Pons (tissue), 1 donor: ENCODE results near the gene SAMHD1.
"Not testable (repeated sequence)": the region's sequence is repeated elsewhere in the genome, so short reads cannot be mapped to it uniquely, and the experiment has no call there.

Source experiments
- DNase-seq: peaks from one replicate; pipeline ENCODE4 v3.0.0-alpha.2; 2016; ENCODE audit warnings: low spot score

Gene SAMHD1

GRCh38 chr20:36916199-36916598 is 35.3 kb downstream of the SAMHD1 start:
- DNase-seq: no peak

DNA sequence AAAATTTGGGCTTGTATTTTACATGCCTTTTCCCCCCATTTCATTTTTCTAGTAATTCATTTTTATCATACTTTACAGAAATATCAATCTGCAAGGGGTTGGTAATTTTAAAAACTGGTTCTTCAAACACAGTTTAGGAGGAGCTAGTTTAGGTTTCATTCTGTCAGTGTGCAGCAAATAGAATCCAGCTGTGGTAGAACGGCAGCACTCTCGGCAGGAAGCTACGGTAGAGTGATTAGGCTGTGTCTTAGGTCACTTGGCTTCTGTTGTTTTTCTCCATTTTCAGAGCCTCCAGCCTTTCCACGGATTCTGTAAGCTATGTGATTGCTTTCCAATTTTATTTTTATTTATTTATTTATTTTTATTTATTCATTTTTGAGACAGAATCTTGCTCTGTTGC is 42.9 kb downstream of the SAMHD1 start:
- DNase-seq: no peak

DNA sequence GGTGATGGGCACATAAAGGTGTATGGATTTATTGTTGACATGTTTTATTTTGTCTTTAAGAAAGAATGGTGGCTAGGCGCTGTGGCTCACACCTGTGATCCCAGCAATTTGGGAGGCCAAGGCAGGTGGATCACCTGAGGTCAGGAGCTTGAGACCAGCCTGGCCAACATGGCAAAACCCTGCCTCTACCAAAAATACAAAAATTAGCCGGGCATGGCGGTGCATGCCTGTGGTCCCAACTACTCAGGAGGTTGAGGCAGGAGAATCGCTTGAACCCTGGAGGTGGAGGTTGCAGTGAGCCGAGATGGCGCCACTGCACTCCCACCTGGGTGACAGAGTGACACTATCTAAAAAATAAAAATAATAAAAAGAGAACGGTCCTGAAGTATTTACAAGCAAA is 45.4 kb downstream of the SAMHD1 start:
- not testable (repeated sequence) for DNase-seq

GRCh38 chr20:36905566-36905965 is 45.9 kb downstream of the SAMHD1 start:
- not testable (repeated sequence) for DNase-seq

- DNase-seq: no peak
These were observed 46.8 kb downstream of the SAMHD1 start for GRCh38 chr20:36904690-36905089.

DNA sequence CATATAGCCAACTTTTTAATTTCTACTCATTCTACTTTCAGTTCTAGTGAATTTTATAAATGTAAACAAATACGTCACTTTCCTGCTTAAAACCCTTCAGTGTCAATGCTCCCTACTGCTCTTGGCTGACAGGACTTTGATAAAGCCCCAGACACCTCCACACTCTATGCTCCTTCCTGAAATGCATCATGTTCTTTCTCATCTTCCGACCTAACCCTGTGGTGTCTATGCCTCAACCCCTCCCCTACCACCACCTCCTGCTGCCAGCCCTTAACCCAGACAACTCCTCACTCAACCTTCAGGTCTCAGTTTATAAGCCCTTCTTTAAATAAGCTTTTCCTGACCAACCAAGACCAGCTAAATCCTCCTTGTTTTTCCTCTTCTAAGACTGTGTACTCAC is 56.5 kb downstream of the SAMHD1 start:
- DNase-seq: no peak

DNA sequence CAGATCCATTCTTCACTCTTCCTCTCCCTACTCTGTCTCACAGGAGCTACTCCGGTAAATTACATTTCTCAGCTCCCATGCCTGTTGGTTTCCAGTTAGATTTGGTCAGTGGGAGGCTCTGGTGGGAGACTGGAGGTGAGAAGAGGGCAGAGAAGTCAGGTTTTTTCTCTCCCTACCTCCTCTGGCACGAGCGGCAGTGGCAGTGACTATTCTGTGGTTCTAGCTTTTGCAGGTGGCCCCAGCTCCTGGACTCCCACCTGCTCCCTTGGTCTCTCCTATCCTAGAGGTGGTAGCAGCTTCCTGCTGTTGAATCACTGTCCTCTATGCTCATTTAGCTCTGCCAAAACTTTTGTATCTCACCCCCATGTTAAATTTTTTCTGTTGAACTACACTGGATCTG is 57.7 kb downstream of the SAMHD1 start:
- DNase-seq: no peak

DNA sequence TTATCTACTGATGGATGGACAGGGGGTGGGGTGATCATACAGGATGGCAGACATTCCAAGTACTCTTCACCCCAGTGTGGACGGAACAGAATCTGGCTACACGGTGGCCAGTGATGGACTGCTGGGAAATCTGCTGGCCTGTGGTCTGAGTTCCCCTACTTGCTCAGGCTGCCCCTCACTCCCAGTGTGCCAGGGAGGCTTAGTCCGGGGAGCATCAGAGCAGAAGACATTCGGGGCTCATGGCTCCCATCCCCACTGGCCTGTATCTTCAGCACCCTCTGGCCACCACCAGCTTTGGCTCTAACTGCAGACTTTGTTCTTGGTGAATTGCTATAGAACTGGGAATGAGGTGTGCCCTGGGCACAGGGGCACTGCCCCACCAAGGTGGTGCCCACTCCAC is 60.3 kb downstream of the SAMHD1 start:
- DNase-seq: no peak

GRCh38 chr20:36890586-36890985 is 60.9 kb downstream of the SAMHD1 start:
- no peak for DNase-seq

DNA sequence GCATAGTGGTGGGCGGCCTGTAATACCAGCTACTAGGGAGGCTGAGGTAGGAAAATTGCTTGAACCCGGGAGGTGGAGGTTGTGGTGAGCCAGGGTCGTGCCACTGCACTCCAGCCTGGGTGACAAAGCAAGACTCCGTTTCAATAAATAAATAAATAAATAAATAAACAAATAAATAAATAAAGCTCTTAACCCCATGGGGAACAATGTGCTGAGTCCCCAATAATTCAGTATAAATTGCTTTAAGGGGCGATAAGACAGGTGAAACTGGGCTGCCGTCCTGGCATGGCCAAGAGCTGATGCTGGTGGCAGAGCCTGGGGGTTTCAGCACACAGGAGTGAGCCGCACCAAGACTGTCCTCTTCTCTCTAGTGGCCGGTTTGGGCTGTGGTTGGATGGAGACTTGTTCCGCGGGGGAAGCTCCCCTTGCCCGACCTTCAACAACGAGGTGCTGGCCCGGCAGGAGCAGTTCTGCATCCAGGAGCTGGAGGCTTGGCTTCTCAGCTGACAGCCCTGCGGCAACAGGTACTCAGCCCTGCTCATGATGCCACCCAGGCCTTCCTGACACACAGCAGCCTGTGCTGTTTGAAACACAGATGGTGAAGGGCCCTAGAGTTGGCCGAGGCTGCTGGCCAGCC is 62.5 kb downstream of the SAMHD1 start:
- DNase-seq: no peak

GRCh38 chr20:36887752-36888090 is 63.8 kb downstream of the SAMHD1 start:
- peak; percentile 2 for DNase-seq

GRCh38 chr20:36886859-36887751 is 64.4 kb downstream of the SAMHD1 start:
- peak; percentile 73 for DNase-seq

GRCh38 chr20:36885356-36885755 is 66.2 kb downstream of the SAMHD1 start:
- DNase-seq: no peak

DNA sequence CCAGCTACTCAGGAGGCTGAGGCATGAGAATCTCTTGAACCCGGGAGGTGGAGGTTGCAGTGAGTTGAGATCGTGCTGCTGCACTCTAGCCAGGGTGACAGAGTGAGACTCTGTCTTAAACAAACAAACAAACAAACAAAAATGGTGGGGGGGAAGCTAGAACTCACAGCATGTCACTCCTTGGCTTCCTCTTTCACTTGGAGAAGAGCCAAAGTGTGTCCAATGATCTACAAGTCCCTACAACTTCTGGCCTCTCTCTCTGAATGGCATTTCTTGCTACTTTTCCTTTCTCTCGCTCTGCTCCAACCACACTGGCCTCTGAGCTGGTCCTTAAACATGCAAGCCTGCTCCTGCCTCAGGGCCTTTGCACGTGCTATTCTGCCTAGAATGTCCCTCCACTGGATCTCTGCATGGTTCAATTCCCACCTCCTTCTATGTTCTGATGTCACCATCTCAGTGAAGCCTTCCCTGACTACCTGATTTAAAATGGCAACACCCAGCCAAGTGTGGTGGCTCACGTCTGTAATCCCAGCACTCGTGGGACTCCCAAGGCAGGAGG is 67.5 kb downstream of the SAMHD1 start:
- peak; percentile 22 for DNase-seq

GRCh38 chr20:36881888-36882287 is 69.6 kb downstream of the SAMHD1 start:
- no peak for DNase-seq

DNA sequence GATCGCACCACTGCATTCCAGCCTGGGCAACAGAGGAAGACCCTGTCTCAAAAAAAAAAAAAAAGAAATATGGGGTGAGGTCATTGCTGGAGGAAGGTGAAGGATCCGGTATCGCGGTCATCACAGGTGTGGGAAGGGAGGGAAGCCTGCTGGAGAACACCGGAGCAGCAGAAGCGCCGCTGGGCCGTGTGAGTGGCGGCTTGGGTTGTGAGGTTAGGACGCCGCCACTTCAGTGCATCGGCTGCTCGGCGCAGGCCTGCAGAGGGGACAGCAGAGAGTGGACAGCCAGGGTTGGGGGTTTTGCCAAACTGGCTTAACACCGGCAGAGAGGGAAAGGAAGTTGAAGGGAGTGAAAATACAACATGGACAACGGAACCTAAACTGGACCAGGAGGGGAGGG is 70.2 kb downstream of the SAMHD1 start:
- DNase-seq: no peak

DNA sequence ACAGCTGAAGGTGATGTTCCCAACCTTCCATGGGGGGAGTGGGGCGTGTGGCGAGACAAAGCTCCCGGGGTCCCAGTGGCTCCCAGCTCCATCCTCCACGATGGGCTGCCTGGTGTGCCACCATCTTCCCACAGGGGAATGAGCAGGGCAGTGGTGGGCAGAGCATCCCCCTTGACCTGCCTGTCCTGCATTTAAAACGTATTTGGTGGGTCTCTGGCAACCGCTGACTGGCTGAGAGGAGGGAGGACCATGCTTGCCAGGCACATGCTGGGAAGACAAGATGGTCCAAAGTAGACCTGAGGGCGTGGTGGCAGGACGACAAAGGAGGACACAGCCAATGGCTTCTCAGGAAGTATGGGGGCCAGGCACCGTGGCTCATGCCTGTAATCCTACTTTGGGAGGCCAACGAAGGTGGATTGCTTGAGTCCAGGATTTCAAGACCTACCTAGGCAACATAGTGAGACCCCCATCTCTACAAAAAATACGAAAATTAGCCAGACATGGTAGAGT is 70.7 kb downstream of the SAMHD1 start:
- no peak for DNase-seq

DNA sequence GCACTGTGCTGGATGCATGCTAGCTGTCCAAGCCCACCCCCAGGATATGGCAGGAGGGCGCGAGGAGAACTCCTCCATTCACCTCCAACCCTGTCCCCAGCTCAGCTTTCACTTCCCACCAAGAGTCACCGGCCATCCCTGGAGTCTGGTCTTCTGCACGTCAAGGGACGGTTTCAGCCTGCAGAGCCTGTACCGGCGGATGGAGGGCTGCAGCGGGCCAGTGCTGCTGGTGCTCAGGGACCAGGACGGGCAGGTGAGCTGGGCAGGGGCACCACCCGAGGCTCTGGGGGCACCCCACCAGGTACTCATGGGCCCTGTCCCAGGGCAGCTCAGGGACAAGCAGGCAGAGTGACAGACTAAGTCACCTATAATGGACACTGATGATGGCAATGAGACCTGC is 72.6 kb downstream of the SAMHD1 start:
- no peak for DNase-seq

- no peak for DNase-seq
These were observed 75.1 kb downstream of the SAMHD1 start for GRCh38 chr20:36876473-36876833.

DNA sequence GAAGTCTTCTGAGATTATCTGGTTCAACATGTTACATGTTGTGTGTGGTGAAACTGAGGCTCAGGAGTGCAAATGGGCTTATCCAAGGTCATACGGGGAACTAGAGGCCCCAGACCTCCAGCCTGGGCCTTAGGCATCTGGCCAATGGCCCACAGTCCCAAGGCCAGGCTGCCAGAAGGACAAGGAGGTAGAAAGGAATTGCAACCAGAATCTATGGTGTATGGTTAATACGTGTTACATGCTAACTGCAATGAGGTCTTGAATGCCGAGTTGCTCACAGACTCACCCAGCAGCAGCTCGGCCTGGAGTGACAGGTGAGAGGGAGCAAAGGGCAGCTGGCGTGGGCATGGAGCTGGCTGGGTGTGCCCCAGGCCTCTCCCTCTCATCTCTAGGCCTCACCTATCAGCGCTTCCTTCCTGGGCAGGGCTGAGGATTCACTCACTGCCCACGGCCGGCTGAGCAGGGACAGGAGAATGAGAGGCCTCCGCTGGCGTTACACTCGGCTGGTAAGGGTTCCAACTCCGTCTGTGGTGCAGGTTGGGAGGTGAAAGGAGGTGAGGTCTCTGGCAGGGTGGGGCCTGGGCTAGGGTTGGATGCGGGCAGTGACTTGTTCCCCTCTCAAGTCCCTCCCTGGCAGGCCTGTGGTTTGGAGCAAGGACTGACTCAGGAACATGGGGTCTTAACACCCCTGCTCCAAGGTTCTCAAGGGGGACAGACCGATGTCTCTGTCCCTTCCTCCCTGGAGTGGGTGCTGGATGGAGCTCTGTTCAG is 75.6 kb downstream of the SAMHD1 start, which contains the start of gene TLDC2:
TSS of gene TLDC2 (plus strand) at position 437 of the 771 bp plus-strand sequence. CDS start at position 474, 37 bp downstream.
- DNase-seq: no peak

GRCh38 chr20:36875093-36875492 is 76.4 kb downstream of the SAMHD1 start:
- not testable (repeated sequence) for DNase-seq

DNA sequence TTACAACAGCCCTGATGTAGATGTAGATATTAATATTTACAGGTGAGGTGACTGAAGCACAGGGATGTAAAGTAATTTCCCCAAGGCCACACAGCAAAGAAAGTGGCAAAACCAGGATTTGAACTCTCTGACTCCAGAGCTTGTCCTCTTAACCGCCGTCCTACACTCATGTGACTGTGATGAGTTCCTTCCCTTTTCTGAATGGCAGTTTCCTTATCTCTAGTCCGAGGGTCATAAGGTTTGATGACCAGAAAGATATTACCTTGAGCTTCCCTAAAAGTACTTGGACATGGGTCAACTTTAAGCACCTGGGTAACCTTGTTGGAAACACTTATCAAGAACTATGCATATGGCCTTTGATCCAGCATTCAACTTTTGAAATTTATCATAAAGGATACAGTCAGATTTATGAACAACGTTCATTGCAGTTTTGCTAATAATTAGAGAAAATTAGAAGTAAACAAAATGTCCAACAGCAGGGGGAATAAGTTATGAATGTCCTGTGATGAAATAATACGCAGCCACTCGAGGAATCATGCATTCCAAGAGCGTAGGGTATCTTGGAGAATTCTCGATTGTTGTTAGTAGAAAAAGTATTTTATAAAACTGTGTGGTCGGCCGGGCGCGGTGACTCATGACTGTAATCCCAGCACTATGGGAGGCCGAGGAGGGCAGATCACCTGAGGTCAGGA is 77.9 kb downstream of the SAMHD1 start:
- no peak for DNase-seq
